OCI-M1 (cell line): ENCODE results near the gene IDE.
A peak's percentile ranks its signal among the peaks of the same experiment; 100 is the strongest.
"Not testable (repeated sequence)": the region's sequence is repeated elsewhere in the genome, so short reads cannot be mapped to it uniquely, and the experiment has no call there.

Source experiments
- DNase-seq: peaks from one replicate; lab custom pipeline; 2025; lab: John Stamatoyannopoulos, UW

Gene IDE

GRCh38 chr10:92573798-92574547 is at the start of gene IDE:
Gene IDE (minus strand): TSS chr10:92574093. CDS start chr10:92574019, 74 bp downstream.
- DNase-seq, result peak; percentile 94

GRCh38 chr10:92619368-92619767 is 45.5 kb upstream of the IDE start:
- DNase-seq, result no peak

GRCh38 chr10:92615515-92615914 is 41.6 kb upstream of the IDE start:
- DNase-seq, result no peak

GRCh38 chr10:92604841-92605240 is 30.9 kb upstream of the IDE start:
- no peak for DNase-seq

- no peak for DNase-seq
Observed at GRCh38 chr10:92598321-92598720, 24.4 kb upstream of the IDE start.

GRCh38 chr10:92595505-92595904 is 21.6 kb upstream of the IDE start:
- DNase-seq, result no peak

GRCh38 chr10:92593619-92594588 is 20.0 kb upstream of the IDE start:
- DNase-seq, result peak; percentile 64

- DNase-seq, result peak; percentile 99
Observed at GRCh38 chr10:92592761-92593618, 19.1 kb upstream of the IDE start, which contains the start of gene KIF11. Gene KIF11 (plus strand): TSS chr10:92593130. CDS start chr10:92593376, 246 bp downstream.

- peak; percentile 97 for DNase-seq
Observed at GRCh38 chr10:92591550-92592022, 17.7 kb upstream of the IDE start.

- peak; percentile 92 for DNase-seq
Observed at GRCh38 chr10:92590623-92591549, 17.0 kb upstream of the IDE start.

- DNase-seq, result not testable (repeated sequence)
Observed at GRCh38 chr10:92582347-92582746, 8.5 kb upstream of the IDE start.

GRCh38 chr10:92575961-92576360 is 2.1 kb upstream of the IDE start:
- peak; percentile 47 for DNase-seq

- no peak for DNase-seq
Observed at GRCh38 chr10:92574548-92575261, 812 bp upstream of the IDE start.

GRCh38 chr10:92573091-92573797 is 649 bp downstream of the IDE start:
- DNase-seq, result peak; percentile 68

GRCh38 chr10:92572362-92573090 is 1.4 kb downstream of the IDE start:
- peak; percentile 60 for DNase-seq

GRCh38 chr10:92571649-92572048 is 2.2 kb downstream of the IDE start:
- no peak for DNase-seq

- not testable (repeated sequence) for DNase-seq
Observed at GRCh38 chr10:92569663-92570062, 4.2 kb downstream of the IDE start.

GRCh38 chr10:92569071-92569470 is 4.8 kb downstream of the IDE start:
- DNase-seq, result no peak
